Fibroblast of skin of left quadriceps (primary cell): ENCODE results near the gene COL18A1.

Experiments
- DNase-seq, 2 experiments: peaks; one replicate each; pipeline ENCODE4 v3.0.0-alpha.2; 2013; ENCODE audit warnings: low read depth in 2 of 2

Gene COL18A1

GRCh38 chr21:45383111-45383614 is 21.8 kb upstream of the COL18A1 start:
- DNase-seq: no peak

DNA sequence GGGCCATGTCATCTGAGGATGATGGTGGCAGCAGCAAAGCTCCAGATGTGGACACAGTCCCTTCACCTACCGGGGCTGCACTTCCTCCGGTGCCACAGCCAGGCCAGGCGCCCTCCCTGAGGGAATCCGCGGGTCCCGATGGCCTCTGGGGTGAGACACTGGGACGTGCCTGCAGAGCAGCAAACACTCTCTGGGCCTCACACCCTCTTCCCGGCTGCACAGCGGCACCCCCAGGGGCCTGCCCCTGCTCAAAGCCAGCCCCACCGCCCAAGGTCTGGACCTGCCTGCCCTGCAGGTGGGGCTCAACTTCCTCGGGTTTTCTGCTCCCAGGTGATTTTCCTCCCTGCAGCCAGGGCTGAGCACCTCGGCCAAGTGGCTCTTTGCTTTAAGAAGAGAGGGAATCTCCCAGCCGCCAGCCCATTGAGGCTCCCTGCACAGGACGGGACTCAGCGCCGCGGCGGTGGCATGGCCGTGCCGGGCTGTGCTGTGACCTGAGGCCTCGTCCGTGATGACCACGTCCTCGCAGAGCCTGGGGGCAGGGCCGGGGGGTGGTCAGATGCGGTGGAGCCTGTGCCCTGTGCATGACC is 21.3 kb upstream of the COL18A1 start:
- no peak for DNase-seq

- no peak for DNase-seq
These were observed 20.1 kb upstream of the COL18A1 start for GRCh38 chr21:45384656-45385548.

DNA sequence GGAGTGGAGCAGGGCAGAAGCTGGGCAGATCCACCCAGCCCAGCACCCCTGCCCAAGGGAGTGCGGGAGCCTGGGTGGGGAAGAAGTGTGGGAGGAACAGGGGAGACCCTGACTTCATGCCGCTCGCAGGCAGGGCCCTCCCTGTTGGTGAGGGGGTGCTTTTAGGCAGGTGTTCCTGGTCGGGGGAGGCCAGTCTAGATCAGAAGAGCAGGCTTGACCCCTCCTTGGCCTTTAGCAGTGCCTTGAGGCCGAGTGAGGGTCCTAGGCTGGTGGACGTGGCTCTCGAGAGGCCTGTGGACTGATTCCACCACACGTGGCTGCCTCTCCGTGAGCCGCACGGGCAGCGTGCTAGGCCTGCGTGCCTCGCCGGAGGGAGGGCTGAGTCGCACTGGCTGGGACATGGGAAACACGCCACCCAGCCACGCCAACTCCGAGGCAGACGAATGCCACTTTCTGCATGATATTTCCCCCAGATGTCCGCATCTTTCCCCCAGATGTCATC is 19.4 kb upstream of the COL18A1 start:
- DNase-seq: no peak

DNA sequence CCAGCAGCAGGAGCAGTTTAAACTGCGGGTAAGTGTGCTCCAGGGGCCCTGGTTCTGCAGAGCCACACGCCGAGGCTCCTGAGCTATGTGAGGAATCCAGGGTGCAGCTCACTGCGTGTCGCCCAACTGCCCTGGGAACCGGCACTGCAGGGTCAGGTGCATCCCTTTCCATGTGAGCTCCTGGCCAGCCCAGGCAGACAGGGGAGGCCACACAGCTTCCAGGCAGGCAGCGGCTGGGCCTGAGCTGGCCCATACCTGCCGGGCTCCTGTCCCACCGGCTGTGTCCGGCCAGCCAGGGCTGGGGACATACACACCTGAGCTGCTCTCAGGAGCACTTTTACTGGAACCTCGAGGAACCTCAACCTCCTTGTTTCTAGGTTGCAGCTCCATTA is 18.6 kb upstream of the COL18A1 start:
- DNase-seq: no peak

GRCh38 chr21:45386728-45387371 is 18.1 kb upstream of the COL18A1 start:
- peak; percentile 69 to 76 for DNase-seq

DNA sequence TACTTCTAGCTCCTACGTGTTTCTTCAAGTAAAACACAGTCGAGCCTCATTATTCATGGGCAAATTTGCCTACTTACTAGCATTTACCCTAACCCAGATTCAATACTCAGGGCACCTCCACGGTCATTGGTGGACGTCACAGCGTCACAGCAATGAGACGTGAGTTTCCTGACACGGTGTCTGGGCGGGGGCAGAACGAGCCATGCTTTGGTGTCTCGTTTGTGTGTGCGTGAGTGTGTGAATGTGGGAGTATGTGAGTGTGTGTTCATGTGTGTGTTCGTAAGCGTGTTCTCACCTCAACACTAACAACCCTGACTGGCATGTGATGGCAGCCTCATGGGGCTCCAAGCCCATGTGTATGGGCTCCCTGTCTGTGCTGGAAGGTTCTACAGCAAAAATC is 17.5 kb upstream of the COL18A1 start:
- no peak for DNase-seq

- DNase-seq: no peak
These were observed 16.9 kb upstream of the COL18A1 start for GRCh38 chr21:45388011-45388521.

DNA sequence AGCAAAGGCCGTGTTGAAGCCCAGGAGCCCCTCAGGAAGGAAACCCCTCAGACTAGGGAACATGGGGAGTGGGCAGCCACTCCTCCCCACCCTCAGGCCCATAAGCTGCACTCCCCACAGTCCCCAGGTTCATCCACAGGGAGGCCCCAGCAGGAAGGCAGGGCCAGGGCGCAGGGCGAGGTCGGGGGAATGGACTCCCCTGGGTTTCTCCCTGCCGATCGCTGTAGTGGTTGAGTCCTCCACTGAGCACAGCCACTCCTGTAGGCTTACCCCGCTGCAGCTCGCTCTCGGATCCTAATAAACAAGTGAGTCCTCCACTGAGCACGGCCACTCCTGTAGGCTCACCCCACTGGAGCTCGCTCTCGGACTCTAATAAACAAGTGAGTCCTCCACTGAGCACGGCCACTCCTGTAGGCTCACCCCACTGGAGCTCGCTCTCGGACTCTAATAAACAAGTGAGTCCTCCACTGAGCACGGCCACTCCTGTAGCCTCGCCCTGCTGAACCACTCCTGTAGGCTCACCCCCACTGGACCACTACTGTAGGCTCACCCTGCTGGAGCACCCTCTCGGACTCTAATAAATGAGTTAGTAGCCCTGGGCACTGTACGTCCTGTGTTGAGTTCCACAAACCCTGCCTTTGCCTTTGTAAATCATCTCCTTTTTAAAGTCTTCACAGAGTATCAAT is 16.2 kb upstream of the COL18A1 start:
- DNase-seq: no peak

GRCh38 chr21:45390121-45390751 is 14.7 kb upstream of the COL18A1 start:
- no peak for DNase-seq

DNA sequence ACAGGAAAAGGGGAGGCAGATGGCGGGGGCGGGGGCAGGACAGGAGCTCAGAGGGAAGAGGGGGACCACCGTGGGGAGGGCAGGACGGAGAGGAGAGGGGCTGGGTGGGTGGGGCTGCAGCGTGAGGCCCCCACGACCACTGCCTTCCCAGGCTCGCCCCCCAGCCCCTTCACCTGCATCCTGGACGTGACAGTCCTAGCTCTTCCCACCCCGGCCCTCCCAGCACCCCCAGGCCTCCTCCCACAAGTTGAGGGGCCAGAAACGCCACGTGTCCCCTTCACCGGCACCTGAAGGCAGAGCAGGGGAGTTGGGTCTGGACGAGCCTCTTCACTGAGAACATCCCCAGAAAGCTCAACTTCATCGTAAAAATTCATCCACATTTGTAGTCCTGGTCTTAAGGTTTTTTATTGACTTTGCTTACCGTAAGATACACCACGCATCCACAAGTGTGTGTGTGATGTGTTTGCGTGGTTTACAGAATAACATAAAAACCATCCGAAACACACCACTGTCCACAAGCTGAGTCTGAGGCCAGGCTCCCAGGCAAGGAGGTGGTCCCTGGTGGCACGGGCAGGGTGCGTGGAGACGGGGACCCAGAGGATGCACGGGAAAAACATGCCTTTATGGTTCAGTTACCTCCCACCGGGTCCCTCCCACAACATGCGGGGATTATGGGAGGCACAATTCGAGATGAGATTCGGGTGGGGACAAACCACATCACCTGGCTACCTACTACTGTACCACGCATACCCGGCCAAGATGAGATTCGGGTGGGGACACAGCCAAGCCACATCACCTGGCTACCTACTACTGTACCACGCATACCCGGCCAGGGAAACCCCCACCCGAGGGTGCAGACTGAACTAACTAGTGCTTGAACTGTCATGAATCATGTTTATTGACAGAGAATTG is 13.9 kb upstream of the COL18A1 start:
- DNase-seq: no peak

DNA sequence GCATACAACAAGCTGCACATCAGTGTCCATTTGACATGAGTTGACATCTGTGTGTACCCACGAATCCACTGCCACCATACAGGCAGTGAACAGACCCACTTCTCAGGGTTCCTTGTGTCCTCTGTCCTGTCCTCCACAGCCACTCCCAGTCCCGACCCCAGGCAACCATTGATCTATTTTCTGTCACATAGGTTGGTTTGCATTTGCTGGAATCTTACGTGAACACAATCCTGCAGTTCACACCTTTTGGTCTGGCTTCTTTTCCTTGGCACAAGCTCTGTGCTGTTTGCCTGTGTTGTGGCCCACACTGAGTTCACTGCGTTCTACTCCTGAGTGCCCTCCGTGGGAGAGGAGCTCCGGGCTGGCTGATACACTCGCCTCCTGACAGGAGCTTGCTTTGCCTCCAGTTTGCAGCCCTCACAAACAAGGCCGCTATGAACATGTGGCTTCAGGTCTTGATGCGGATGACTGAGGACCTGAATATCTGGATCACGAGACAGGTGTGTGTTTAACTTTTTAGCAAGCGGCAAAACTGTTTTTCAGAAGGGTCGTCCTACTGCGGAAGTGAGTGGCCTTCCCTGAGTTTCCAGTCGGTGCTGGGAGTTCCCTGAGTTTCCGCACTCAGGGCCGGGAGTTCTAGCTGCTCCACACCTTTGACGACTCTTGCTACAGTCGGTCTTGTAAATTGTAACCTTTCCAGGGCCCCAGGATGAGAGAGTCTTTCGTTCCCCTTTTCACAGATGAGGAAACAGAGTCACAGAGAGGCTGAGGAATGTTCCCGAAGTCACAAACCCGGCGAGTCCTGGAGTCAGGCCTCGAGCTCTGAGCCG is 13.0 kb upstream of the COL18A1 start:
- DNase-seq: no peak

DNA sequence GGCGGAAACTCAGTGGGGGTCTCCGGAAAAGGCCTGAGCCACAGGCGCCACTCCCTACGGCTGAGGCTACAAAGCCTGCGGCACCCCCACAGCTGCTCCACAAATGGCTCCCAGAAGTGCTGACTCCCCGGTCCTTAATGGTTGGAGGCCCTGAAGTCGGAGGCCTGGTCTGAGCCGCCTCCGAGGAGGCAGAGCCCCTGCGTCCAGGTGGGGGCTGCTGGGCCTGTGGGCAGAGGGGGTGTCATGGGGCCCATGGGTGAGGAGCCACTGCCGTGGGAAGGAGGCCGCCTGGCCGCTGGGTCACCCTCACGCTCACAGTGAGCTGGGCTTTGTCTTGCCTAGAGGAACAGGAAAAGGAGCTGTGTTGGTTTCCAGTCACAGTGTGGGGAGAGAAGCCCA is 12.4 kb upstream of the COL18A1 start:
- no peak for DNase-seq

GRCh38 chr21:45393021-45393420 is 11.9 kb upstream of the COL18A1 start:
- DNase-seq: no peak

- DNase-seq: no peak
These were observed 10.9 kb upstream of the COL18A1 start for GRCh38 chr21:45393833-45394638.

DNA sequence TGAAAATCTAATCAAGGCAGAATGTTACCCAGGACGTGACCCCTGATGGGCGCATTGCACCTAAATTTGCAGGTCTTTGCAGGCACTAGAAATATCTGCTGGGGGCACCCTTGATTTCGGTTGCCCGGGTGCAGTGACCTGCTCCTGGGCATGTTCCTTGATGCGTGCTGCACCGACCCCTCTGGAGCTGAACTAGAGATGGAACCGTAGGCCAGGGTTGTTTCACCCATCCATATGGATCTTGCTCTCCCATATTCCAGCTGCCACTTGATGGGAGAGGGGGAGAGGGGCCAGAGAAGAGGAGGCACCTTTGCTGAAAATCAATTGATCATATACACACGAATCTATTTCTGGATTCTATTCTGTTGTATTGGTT is 8.4 kb upstream of the COL18A1 start:
- DNase-seq: no peak

DNA sequence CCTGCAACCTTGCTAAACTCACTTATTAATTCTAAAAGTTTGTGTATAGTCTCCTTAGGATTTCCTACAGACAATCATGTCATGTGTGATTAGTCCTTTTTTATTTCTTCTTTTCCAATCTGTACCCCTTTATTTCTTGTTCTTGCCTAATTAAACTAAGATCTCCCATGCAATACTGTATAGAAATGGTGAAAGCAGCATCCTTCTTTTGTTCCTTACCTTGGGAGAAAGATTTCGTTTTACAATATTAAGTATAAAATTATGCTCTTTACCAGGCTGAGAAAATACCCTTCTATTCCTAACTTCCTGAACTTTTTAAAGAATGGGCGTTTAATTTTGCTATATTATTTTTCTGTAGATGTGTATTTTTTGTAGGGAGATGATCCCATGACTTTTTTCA is 7.6 kb upstream of the COL18A1 start:
- DNase-seq: no peak

- DNase-seq: no peak
These were observed 3.9 kb upstream of the COL18A1 start for GRCh38 chr21:45401054-45401518.
